SK-N-SH treated with all-trans-retinoic acid at 6 μM for 48 hours (cell line): Measurements from ENCODE around the gene SEPTIN8.
"Not testable (repeated sequence)": the region's sequence is repeated elsewhere in the genome, so short reads cannot be mapped to it uniquely, and the experiment has no call there.

Experiments
- ARNTL ChIP-seq: fragments of 450-650 bp; formaldehyde crosslinking; IDR thresholded peaks from 2 replicates; pipeline ENCODE4 v1.5.0; 2020; ENCODE audit warnings: low read depth, mild to moderate bottlenecking, moderate library complexity, borderline replicate concordance
- CSDC2 ChIP-seq: fragments of 250-450 bp; sonication (Bioruptor Pico); IDR thresholded peaks from 2 replicates; pipeline ENCODE4 v1.5.0; 2020; ENCODE audit warnings: mild to moderate bottlenecking, moderate library complexity
- ISL1 ChIP-seq: fragments of 250-450 bp; sonication (Bioruptor Pico); IDR thresholded peaks from 2 replicates; pipeline ENCODE4 v2.1.2; 2022; ENCODE audit warnings: mild to moderate bottlenecking, moderate library complexity
- PPARA ChIP-seq: fragments of 250-450 bp; sonication (Bioruptor Pico); IDR thresholded peaks from 2 replicates; pipeline ENCODE4 v1.5.0; 2020; ENCODE audit warnings: mild to moderate bottlenecking, borderline replicate concordance
- TOX ChIP-seq: fragments of 250-450 bp; sonication (Bioruptor Pico); IDR thresholded peaks from 2 replicates; pipeline ENCODE4 v1.8.0; 2021; ENCODE audit warnings: mild to moderate bottlenecking, moderate library complexity, borderline replicate concordance
- ZC3H10 ChIP-seq: fragments of 250-450 bp; sonication (Bioruptor Pico); IDR thresholded peaks from 2 replicates; pipeline ENCODE4 v1.5.1; 2021; ENCODE audit warnings: mild to moderate bottlenecking, moderate library complexity
- ZFP3 ChIP-seq: fragments of 250-450 bp; sonication (Bioruptor Pico); IDR thresholded peaks from 2 replicates; pipeline ENCODE4 v1.5.0; 2020; ENCODE audit warnings: mild to moderate bottlenecking, moderate library complexity
- ZFP30 ChIP-seq: fragments of 450-650 bp; formaldehyde crosslinking; IDR thresholded peaks from 2 replicates; pipeline ENCODE4 v1.5.0; 2022; ENCODE audit warnings: mild to moderate bottlenecking, moderate library complexity
- TF ChIP-seq, protein P1 (sequence below): fragments of 250-450 bp; sonication (Bioruptor Pico); IDR thresholded peaks from 2 replicates; pipeline ENCODE4 v1.5.1; 2021; ENCODE audit warnings: mild to moderate bottlenecking, moderate library complexity
- TF ChIP-seq, protein P2 (sequence below): fragments of 250-450 bp; sonication (Bioruptor Pico); IDR thresholded peaks from 2 replicates; pipeline ENCODE4 v1.8.0; 2021; ENCODE audit warnings: low read depth, mild to moderate bottlenecking, moderate library complexity, borderline replicate concordance
- TF ChIP-seq, protein P3 (sequence below): fragments of 250-450 bp; sonication (Bioruptor Pico); IDR thresholded peaks from 2 replicates; pipeline ENCODE4 v1.5.1; 2020; ENCODE audit warnings: low read depth, mild to moderate bottlenecking, moderate library complexity

DNA sequence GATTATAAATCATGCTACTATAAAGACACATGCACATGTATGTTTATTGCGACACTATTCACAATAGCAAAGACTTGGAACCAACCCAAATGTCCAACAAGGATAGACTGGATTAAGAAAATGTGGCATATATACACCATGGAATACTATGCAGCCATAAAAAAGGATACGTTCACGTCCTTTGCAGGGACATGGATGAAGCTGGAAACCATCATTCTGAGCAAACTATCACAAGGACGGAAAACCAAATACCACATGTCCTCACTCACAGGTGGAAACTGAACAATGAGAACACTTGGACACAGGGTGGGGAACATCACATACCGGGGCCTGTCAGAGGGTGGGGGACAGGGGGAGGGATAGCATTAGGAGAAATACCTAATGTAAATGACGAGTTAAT lies 28.8 kb upstream of the SEPTIN8 start:
- not testable (repeated sequence) for TF ChIP-seq PPARA (CRISPR knock-in tag); ARNTL; CSDC2; ZFP3 (CRISPR knock-in tag); ZC3H10 (CRISPR knock-in tag); ZFP30 (CRISPR knock-in tag); TOX (CRISPR knock-in tag); ISL1
- TF ChIP-seq, protein P1, sequence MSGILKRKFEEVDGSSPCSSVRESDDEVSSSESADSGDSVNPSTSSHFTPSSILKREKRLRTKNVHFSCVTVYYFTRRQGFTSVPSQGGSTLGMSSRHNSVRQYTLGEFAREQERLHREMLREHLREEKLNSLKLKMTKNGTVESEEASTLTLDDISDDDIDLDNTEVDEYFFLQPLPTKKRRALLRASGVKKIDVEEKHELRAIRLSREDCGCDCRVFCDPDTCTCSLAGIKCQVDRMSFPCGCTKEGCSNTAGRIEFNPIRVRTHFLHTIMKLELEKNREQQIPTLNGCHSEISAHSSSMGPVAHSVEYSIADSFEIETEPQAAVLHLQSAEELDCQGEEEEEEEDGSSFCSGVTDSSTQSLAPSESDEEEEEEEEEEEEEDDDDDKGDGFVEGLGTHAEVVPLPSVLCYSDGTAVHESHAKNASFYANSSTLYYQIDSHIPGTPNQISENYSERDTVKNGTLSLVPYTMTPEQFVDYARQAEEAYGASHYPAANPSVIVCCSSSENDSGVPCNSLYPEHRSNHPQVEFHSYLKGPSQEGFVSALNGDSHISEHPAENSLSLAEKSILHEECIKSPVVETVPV, result not testable (repeated sequence)
- TF ChIP-seq, protein P2, sequence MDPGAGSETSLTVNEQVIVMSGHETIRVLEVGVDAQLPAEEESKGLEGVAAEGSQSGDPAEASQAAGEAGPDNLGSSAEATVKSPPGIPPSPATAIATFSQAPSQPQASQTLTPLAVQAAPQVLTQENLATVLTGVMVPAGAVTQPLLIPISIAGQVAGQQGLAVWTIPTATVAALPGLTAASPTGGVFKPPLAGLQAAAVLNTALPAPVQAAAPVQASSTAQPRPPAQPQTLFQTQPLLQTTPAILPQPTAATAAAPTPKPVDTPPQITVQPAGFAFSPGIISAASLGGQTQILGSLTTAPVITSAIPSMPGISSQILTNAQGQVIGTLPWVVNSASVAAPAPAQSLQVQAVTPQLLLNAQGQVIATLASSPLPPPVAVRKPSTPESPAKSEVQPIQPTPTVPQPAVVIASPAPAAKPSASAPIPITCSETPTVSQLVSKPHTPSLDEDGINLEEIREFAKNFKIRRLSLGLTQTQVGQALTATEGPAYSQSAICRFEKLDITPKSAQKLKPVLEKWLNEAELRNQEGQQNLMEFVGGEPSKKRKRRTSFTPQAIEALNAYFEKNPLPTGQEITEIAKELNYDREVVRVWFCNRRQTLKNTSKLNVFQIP (CRISPR knock-in tag), result not testable (repeated sequence)
- TF ChIP-seq, protein P3, sequence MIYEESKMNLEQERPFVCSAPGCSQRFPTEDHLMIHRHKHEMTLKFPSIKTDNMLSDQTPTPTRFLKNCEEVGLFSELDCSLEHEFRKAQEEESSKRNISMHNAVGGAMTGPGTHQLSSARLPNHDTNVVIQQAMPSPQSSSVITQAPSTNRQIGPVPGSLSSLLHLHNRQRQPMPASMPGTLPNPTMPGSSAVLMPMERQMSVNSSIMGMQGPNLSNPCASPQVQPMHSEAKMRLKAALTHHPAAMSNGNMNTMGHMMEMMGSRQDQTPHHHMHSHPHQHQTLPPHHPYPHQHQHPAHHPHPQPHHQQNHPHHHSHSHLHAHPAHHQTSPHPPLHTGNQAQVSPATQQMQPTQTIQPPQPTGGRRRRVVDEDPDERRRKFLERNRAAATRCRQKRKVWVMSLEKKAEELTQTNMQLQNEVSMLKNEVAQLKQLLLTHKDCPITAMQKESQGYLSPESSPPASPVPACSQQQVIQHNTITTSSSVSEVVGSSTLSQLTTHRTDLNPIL (CRISPR knock-in tag), result not testable (repeated sequence)
